ENCODE measurements around the gene TACR1. TPM values are rescaled to one million over a fixed set of nuclear protein-coding genes. Genes with fewer than 3 reads are reported as not detected.

Gene TACR1
- total RNA-seq, 1 experiment from 2014 or later = not detected

- ChIA-PET POLR2A (ENCODE audit: unreplicated experiment) (no interaction called here), CTCF (no interaction called here)
- H2AFZ ChIP-seq (ENCODE audit: low read length) = no peak overlapping the region
- no peaks in the 10 kb centered on the region for H3K9me2 ChIP-seq (replicated peaks; ENCODE audit: low read length)
- BruUV-seq (replicated peaks) = no TSS peak
- intact Hi-C loops (cut with micrococcal nuclease) = no loop called here
- H3K9me3 ChIP-seq (ENCODE audit: low read length) = no peaks in the 10 kb centered on the region
- H3F3A ChIP-seq (ENCODE audit: low read length, unreplicated experiment) = no peaks in the 10 kb centered on the region
- no peak overlapping the region for H3K27ac ChIP-seq (ENCODE audit: low read length)
- no peaks in the 10 kb centered on the region for H3K36me3 ChIP-seq (ENCODE audit: low read depth, low read length)
- no peaks in the 10 kb centered on the region for H3K27me3 ChIP-seq (ENCODE audit: low read length)
- H4K20me1 ChIP-seq (ENCODE audit: low read length) = no peaks in the 10 kb centered on the region
- no peaks in the 10 kb centered on the region for H3K4me1 ChIP-seq (ENCODE audit: insufficient read depth, low read length)
- no peak overlapping the region for H3K9ac ChIP-seq (ENCODE audit: low read length)
- no peak for DNase-seq
- no peak for TF ChIP-seq EZH2 (IDR thresholded peaks at IDR 0.05; ENCODE audit: low read length, unreplicated experiment)
- no peak for TF ChIP-seq EZH2phosphoT487 (IDR thresholded peaks at IDR 0.05; ENCODE audit: borderline replicate concordance, low read length)
- TF ChIP-seq CTCF (conservative IDR thresholded peaks at IDR 0.05; ENCODE audit: low read depth, low read length) = no peak
- H3K4me3 ChIP-seq (ENCODE audit: low read length) = no peak overlapping the region
- no peaks in the 10 kb centered on the region for H3K79me2 ChIP-seq (ENCODE audit: low read length)
- no peak overlapping the region for H3K4me2 ChIP-seq (ENCODE audit: low read length)
- ATAC-seq = no peak
These were observed 168.9 kb downstream of the TACR1 start for GRCh38 chr2:75030218-75031009.

GRCh38 chr2:75027886-75028285 lies 171.4 kb downstream of the TACR1 start:
- H2AFZ ChIP-seq (ENCODE audit: low read length) = no peak overlapping the region
- no peak overlapping the region for H3K9ac ChIP-seq (ENCODE audit: low read length)
- H3F3A ChIP-seq (ENCODE audit: low read length, unreplicated experiment) = no peaks in the 10 kb centered on the region
- no TSS peak for BruUV-seq (replicated peaks)
- no peaks in the 10 kb centered on the region for H4K20me1 ChIP-seq (ENCODE audit: low read length)
- no peaks in the 10 kb centered on the region for H3K9me2 ChIP-seq (replicated peaks; ENCODE audit: low read length)
- ATAC-seq = no peak
- H3K27me3 ChIP-seq (ENCODE audit: low read length) = no peaks in the 10 kb centered on the region
- H3K4me3 ChIP-seq (ENCODE audit: low read length) = no peak overlapping the region
- no peak overlapping the region for H3K4me2 ChIP-seq (ENCODE audit: low read length)
- DNase-seq = no peak
- intact Hi-C loops (cut with micrococcal nuclease) = no loop called here
- no peaks in the 10 kb centered on the region for H3K36me3 ChIP-seq (ENCODE audit: low read depth, low read length)
- no peaks in the 10 kb centered on the region for H3K9me3 ChIP-seq (ENCODE audit: low read length)
- TF ChIP-seq EZH2phosphoT487 (IDR thresholded peaks at IDR 0.05; ENCODE audit: borderline replicate concordance, low read length) (no peak), EZH2 (IDR thresholded peaks at IDR 0.05; ENCODE audit: low read length, unreplicated experiment) (no peak)
- POLR2A ChIA-PET (ENCODE audit: unreplicated experiment) = no interaction called here
- H3K4me1 ChIP-seq (ENCODE audit: insufficient read depth, low read length) = no peaks in the 10 kb centered on the region
- no peaks in the 10 kb centered on the region for H3K79me2 ChIP-seq (ENCODE audit: low read length)
- CTCF ChIA-PET = no interaction called here
- no peak overlapping the region for H3K27ac ChIP-seq (ENCODE audit: low read length)

GRCh38 chr2:75025633-75026380 lies 173.5 kb downstream of the TACR1 start:
- no peak overlapping the region for H2AFZ ChIP-seq (ENCODE audit: low read length)
- no peaks in the 10 kb centered on the region for H3K9me3 ChIP-seq (ENCODE audit: low read length)
- H3K36me3 ChIP-seq (ENCODE audit: low read depth, low read length) = no peaks in the 10 kb centered on the region
- H3K9ac ChIP-seq (ENCODE audit: low read length) = no peak overlapping the region
- H3K79me2 ChIP-seq (ENCODE audit: low read length) = no peaks in the 10 kb centered on the region
- H3K4me2 ChIP-seq (ENCODE audit: low read length) = no peak overlapping the region
- no peaks in the 10 kb centered on the region for H3K4me1 ChIP-seq (ENCODE audit: insufficient read depth, low read length)
- H3F3A ChIP-seq (ENCODE audit: low read length, unreplicated experiment) = no peaks in the 10 kb centered on the region
- DNase-seq (no peak), ATAC-seq (no peak)
- no peak overlapping the region for H3K4me3 ChIP-seq (ENCODE audit: low read length)
- ChIA-PET POLR2A (ENCODE audit: unreplicated experiment) (interaction anchor here (0.6 kb wide), 1 partner anchor 32 kb away, joined by 8 read pairs; no protein-coding TSS in a partner anchor), CTCF (no interaction called here)
- TF ChIP-seq EZH2phosphoT487 (IDR thresholded peaks at IDR 0.05; ENCODE audit: borderline replicate concordance, low read length) = no peak
- TF ChIP-seq CTCF (conservative IDR thresholded peaks at IDR 0.05; ENCODE audit: low read depth, low read length) = no peak
- no peak for TF ChIP-seq EZH2 (IDR thresholded peaks at IDR 0.05; ENCODE audit: low read length, unreplicated experiment)
- H3K27me3 ChIP-seq (ENCODE audit: low read length) = no peaks in the 10 kb centered on the region
- intact Hi-C loops (cut with micrococcal nuclease) = no loop called here
- H3K9me2 ChIP-seq (replicated peaks; ENCODE audit: low read length) = no peaks in the 10 kb centered on the region
- H3K27ac ChIP-seq (ENCODE audit: low read length) = no peak overlapping the region
- BruUV-seq (replicated peaks) = no TSS peak
- H4K20me1 ChIP-seq (ENCODE audit: low read length) = no peaks in the 10 kb centered on the region
